HepG2 (cell line): Measurements from ENCODE around the gene FOSL2. TPM values are rescaled to one million over a fixed set of nuclear protein-coding genes. Genes with fewer than 3 reads are reported as not detected.

Source experiments
- CENPT ChIP-seq: sonication (generic); formaldehyde crosslinking; IDR thresholded peaks from 2 replicates; pipeline ENCODE4 v1.8.0; 2022; ENCODE audit warnings: low read depth, mild to moderate bottlenecking, moderate library complexity, missing genetic modification reagents
- FLYWCH1 ChIP-seq: sonication (generic); formaldehyde crosslinking; IDR thresholded peaks from 2 replicates; pipeline ENCODE4 v1.8.1; 2023; ENCODE audit warnings: mild to moderate bottlenecking, missing genetic modification reagents
- NCOA1 ChIP-seq: sonication (generic); formaldehyde crosslinking; IDR thresholded peaks from 2 replicates; pipeline ENCODE4 v1.9.0; 2021; ENCODE audit warnings: missing genetic modification reagents
- SALL2 ChIP-seq: sonication (generic); formaldehyde crosslinking; IDR thresholded peaks from 2 replicates; pipeline ENCODE4 v1.8.1; 2023; ENCODE audit warnings: mild to moderate bottlenecking, missing genetic modification reagents, inconsistent platforms
- SIN3A ChIP-seq: IDR thresholded peaks from 2 replicates; pipeline ENCODE4 v1.6.1; 2011; ENCODE audit warnings: low read depth, mild to moderate bottlenecking, control low read depth, low read length, borderline replicate concordance
- ZNF121 ChIP-seq: sonication (generic); formaldehyde crosslinking; IDR thresholded peaks from 2 replicates; pipeline ENCODE4 v1.5.0; 2020; ENCODE audit warnings: mild to moderate bottlenecking, missing genetic modification reagents
- ZSCAN30 ChIP-seq: sonication (generic); formaldehyde crosslinking; IDR thresholded peaks from 2 replicates; pipeline ENCODE4 v1.5.0; 2020; ENCODE audit warnings: mild to moderate bottlenecking, missing genetic modification reagents
- polyA plus RNA-seq, 8 experiments: library from polyadenylated mRNA; depleted of rRNA in 3 of 8; stranded (reverse) in 7 of 8; unstranded in 1 of 8; fragments of >200 nt; fragmentation: Illumina TruSeq in 4 of 8; extraction: Trizol in 4 of 8; gene quantifications; 2 replicates each; pipeline versions ENCODE4 v1.2.1 to v1.2.3, GENCODE V29; 2011 to 2016; ENCODE audit warnings: low read depth in 4 of 8, missing spikeins in 1 of 8, mixed read lengths in 1 of 8; ENCODE audit not compliant: insufficient read depth in 1 of 8
- total RNA-seq, 5 experiments: library from RNA; depleted of rRNA; stranded (reverse); fragments of >200 nt; fragmentation: Illumina TruSeq; extraction: Trizol; gene quantifications; 2 replicates each; pipeline ENCODE4 v1.2.3, GENCODE V29; 2016; ENCODE audit warnings: low read depth in 1 of 5
- TF ChIP-seq, protein P1 (sequence below): sonication (generic); formaldehyde crosslinking; IDR thresholded peaks from one replicate; pipeline ENCODE4 v1.5.1; 2020; ENCODE audit warnings: mild to moderate bottlenecking, missing genetic modification reagents; ENCODE audit errors: not compliant biosample characterization
- TF ChIP-seq, protein P2 (sequence below): sonication (generic); formaldehyde crosslinking; IDR thresholded peaks from 2 replicates; pipeline ENCODE4 v1.4.0; 2020; ENCODE audit warnings: mild to moderate bottlenecking, missing genetic modification reagents

Gene FOSL2
- total and polyA plus RNA-seq, 2 of the 13 experiments (the other 11 are each of a cell fraction or from before 2014, with no cell fraction given) = 3.4 to 18.1 TPM

DNA sequence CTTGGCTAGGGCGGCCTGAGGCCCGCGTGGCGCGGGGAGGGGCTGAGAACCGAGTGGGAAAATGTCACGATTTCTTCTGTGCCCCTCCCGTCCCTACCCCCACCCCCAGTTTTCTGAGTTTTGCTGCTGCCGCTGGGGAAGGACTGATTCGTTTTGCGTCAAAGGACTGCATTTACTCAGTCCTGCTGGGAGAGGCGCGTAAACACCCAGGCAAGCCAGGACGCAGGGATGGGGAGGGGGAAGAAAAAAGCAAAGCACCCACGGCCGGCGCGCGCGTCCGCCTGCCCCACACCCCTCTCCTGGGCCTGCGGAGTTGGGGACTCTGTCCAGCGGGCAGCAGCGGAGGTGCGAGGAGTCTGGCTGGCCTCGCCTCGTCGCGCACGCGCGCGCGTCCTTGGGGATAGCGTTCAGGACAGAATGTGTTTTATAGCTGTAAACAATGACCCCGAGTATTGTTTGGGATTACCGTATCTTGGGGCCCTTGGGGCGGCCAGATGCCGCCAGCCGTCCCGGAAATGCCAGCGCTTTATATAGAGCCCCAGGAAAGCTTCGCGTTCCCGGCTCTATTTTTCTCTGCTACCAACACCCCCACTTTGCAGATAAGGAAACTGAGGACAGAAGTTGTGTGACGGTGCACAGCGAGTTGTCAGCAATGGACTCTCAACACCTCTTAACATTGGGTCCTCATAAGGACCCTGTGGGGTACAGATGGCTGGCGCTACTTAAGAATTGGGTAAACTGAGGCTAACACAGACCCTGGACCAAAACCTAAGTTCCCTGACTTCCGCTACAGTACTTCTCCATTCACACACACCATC lies 1.7 kb upstream of the FOSL2 start (continued):
- TF ChIP-seq, protein P1, sequence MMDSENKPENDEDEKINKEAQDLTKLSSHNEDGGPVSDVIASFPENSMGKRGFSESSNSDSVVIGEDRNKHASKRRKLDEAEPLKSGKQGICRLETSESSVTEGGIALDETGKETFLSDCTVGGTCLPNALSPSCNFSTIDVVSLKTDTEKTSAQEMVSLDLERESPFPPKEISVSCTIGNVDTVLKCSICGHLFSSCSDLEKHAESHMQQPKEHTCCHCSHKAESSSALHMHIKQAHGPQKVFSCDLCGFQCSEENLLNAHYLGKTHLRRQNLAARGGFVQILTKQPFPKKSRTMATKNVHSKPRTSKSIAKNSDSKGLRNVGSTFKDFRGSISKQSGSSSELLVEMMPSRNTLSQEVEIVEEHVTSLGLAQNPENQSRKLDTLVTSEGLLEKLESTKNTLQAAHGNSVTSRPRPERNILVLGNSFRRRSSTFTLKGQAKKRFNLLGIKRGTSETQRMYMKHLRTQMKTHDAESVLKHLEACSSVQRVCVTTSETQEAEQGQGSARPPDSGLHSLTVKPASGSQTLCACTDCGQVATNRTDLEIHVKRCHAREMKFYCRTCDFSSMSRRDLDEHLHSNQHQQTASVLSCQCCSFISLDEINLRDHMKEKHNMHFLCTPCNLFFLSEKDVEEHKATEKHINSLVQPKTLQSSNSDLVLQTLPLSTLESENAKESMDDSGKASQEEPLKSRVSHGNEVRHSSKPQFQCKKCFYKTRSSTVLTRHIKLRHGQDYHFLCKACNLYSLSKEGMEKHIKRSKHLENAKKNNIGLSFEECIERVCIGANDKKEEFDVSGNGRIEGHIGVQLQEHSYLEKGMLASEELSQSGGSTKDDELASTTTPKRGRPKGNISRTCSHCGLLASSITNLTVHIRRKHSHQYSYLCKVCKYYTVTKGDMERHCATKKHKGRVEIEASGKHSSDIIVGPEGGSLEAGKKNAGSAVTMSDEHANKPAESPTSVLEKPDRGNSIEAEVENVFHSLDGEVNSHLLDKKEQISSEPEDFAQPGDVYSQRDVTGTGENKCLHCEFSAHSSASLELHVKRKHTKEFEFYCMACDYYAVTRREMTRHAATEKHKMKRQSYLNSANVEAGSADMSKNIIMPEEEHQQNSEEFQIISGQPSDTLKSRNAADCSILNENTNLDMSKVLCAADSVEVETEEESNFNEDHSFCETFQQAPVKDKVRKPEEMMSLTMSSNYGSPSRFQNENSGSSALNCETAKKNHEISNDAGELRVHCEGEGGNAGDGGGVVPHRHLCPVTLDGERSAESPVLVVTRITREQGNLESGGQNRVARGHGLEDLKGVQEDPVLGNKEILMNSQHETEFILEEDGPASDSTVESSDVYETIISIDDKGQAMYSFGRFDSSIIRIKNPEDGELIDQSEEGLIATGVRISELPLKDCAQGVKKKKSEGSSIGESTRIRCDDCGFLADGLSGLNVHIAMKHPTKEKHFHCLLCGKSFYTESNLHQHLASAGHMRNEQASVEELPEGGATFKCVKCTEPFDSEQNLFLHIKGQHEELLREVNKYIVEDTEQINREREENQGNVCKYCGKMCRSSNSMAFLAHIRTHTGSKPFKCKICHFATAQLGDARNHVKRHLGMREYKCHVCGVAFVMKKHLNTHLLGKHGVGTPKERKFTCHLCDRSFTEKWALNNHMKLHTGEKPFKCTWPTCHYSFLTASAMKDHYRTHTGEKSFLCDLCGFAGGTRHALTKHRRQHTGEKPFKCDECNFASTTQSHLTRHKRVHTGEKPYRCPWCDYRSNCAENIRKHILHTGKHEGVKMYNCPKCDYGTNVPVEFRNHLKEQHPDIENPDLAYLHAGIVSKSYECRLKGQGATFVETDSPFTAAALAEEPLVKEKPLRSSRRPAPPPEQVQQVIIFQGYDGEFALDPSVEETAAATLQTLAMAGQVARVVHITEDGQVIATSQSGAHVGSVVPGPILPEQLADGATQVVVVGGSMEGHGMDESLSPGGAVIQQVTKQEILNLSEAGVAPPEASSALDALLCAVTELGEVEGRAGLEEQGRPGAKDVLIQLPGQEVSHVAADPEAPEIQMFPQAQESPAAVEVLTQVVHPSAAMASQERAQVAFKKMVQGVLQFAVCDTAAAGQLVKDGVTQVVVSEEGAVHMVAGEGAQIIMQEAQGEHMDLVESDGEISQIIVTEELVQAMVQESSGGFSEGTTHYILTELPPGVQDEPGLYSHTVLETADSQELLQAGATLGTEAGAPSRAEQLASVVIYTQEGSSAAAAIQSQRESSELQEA (CRISPR knock-in tag) = peak; percentile 43
- peak; percentile 61; the same call in 1 of the 2 replicates for TF ChIP-seq NCOA1 (CRISPR knock-in tag)
- TF ChIP-seq SALL2 (CRISPR knock-in tag) = no peak; the same call in 1 of the 2 replicates
- peak; percentile 57; the same call in 1 of the 2 replicates for TF ChIP-seq ZNF121
- TF ChIP-seq, protein P2, sequence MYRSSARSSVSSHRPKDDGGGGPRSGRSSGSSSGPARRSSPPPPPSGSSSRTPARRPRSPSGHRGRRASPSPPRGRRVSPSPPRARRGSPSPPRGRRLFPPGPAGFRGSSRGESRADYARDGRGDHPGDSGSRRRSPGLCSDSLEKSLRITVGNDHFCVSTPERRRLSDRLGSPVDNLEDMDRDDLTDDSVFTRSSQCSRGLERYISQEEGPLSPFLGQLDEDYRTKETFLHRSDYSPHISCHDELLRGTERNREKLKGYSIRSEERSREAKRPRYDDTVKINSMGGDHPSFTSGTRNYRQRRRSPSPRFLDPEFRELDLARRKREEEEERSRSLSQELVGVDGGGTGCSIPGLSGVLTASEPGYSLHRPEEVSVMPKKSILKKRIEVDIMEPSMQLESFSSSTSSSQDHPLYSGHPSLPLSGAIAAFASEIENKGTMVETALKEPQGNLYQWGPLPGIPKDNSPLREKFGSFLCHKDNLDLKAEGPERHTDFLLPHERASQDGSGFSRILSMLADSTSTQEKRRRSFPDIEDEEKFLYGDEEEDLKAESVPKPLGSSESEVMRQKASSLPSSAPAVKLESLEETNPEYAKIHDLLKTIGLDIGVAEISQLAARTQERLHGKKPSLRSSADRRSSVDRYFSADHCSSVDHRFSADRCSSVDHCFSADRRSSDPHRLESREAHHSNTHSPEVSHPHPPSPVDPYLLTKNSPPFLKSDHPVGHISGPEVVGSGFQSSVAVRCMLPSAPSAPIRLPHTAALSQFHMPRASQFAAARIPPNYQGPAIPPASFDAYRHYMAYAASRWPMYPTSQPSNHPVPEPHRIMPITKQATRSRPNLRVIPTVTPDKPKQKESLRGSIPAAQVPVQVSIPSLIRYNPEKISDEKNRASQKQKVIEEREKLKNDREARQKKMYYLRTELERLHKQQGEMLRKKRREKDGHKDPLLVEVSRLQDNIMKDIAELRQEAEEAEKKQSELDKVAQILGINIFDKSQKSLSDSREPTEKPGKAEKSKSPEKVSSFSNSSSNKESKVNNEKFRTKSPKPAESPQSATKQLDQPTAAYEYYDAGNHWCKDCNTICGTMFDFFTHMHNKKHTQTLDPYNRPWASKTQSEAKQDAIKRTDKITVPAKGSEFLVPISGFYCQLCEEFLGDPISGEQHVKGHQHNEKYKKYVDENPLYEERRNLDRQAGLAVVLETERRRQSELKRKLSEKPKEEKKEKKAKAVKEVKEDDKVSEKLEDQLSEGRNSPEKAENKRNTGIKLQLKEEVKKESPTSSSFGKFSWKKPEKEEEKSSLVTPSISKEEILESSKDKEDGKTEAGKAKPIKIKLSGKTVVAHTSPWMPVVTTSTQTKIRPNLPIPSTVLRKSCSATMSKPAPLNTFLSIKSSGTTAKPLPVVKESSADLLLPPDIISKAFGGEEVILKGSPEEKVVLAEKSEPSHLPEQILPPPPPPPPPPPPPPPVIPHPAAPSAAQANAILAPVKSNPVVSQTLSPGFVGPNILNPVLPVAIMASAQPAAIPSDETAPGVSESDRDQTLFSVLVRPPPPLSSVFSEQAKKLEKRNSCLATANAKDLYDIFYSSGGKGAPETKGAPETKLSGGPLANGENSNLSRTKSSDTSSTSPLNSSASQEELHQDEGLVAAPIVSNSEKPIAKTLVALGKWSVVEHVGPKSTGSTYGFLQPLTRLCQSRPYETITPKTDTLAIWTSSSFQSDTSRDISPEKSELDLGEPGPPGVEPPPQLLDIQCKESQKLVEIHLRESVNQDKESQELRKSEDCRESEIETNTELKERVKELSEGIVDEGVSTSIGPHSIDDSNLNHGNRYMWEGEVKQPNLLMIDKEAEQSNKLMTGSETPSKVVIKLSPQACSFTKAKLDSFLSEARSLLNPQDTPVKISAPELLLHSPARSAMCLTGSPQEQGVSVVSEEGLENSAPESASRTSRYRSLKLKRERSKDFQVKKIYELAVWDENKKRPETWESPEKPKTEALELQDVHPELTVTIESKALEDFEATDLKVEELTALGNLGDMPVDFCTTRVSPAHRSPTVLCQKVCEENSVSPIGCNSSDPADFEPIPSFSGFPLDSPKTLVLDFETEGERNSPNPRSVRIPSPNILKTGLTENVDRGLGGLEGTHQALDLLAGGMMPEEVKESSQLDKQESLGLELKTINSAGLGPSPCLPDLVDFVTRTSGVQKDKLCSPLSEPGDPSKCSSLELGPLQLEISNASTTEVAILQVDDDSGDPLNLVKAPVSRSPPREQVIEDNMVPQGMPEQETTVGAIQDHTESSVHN (CRISPR knock-in tag) = 0 out of 2 replicates have a peak, but pooled peaks have one; percentile 24
- peak; percentile 67; the same call in 1 of the 2 replicates for TF ChIP-seq FLYWCH1 (CRISPR knock-in tag)
- peak; percentile 58; the same call in 1 of the 2 replicates for TF ChIP-seq ZSCAN30 (CRISPR knock-in tag)
- 0 out of 2 replicates have a peak, but pooled peaks have one; percentile 4 for TF ChIP-seq CENPT (CRISPR knock-in tag)
- TF ChIP-seq SIN3A = 0 out of 2 replicates have a peak, but pooled peaks have one; percentile 48
